Activated T-cell treated with anti-CD3 and anti-CD28 coated beads, Interleukin-2, amount 50 U/mL, for 1 hour (primary cell): ENCODE measurements around the gene FAM181A.

Source experiments
- DNase-seq: peaks from one replicate; pipeline ENCODE4 v3.0.0-alpha.2; 2020

Gene FAM181A

GRCh38 chr14:93965287-93965821, 38.2 kb downstream of the FAM181A start:
- no peak for DNase-seq

DNA sequence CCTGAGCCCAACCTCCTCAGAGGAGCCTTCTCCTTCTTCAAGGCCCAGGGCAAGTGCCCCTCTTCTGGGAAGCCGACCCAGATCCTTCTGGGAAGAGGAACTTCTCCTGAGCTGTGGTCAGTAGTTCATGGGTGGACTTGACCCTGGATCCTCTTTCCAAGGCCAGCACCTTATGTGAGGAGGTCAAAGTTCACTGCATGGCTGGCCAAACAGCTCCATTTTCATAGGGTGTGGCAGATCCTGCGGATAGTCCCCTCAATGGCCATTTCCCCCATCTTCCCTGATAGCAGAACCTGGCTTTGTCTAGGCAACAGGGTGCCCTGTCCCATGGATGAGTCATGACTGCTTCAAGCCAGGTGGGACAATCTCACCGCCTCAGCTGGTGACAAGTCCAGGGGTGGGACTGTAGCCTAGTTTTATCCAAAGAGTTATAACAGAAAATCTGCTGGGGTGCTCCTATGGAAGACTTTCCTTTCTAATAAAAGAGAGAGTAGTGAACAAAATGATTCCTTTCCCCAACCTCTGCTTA, 38.9 kb downstream of the FAM181A start:
- no peak for DNase-seq

DNA sequence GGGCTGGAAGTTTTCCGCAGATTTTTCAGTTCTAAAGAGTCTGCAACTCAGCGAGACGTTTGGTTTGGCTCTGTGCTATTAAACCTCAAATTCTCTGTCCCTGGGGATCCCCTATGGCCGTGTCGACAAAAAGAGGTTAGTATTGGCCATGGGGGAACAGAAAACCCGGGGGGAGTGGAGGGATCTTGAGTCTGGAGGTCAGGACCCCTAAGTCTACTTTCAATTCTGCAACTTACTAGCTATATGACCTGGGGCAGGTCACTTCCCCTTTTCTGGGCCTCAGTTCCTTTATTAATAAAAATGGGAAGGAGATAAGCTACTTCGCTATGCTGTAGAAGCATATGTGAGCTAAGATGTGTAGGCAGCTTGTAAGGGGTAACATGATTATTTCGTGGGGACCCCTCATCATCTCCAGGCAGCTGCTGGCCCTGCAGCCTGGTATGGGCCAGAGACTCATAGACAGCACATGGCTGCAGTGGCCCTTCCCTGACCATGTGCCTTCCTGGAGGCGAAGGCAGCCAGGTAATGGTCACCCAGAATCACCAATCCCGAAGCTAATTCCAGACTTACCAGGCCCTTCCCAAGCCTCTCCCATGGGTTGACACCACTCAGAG, 40.6 kb downstream of the FAM181A start:
- DNase-seq, result no peak

- no peak for DNase-seq
Measured at GRCh38 chr14:93969082-93969828, 42.1 kb downstream of the FAM181A start.

DNA sequence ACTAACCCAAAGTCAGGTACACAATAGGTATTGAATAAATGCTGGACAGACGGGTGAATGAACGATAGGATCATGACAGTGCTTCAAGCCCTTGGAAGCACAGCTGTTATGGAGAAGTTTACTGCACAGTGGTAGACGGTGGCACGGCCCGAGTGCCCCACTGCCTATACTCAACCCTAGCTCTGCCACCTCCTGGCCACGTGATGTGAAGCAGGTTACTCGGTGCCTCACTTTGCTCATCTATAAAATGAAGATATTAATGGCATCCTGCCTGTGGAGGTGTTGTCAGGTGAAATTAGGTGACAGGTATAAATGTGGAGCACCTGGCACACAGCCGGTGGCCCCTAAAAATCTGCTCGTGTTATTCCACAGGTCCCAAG, 43.4 kb downstream of the FAM181A start:
- peak; percentile 75 for DNase-seq

GRCh38 chr14:93970965-93971634, 44.0 kb downstream of the FAM181A start:
- DNase-seq, result peak; percentile 44

DNA sequence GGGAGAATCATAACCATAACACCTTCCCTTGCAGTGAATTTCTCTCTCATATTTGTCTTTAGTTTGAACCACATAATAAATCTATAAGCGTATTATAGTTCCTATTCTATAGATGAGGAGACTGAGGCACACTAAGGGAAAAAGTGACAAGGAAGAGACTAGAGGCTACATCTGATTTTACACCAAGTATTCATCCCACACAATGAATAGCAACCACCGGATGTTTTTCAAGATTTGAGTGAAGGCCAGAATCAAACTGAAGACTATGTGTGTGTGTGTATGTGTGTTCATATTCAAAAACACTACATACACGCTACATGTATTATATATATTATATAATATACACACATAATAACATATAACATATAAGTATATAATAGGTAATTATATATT, 44.5 kb downstream of the FAM181A start:
- no peak for DNase-seq

DNA sequence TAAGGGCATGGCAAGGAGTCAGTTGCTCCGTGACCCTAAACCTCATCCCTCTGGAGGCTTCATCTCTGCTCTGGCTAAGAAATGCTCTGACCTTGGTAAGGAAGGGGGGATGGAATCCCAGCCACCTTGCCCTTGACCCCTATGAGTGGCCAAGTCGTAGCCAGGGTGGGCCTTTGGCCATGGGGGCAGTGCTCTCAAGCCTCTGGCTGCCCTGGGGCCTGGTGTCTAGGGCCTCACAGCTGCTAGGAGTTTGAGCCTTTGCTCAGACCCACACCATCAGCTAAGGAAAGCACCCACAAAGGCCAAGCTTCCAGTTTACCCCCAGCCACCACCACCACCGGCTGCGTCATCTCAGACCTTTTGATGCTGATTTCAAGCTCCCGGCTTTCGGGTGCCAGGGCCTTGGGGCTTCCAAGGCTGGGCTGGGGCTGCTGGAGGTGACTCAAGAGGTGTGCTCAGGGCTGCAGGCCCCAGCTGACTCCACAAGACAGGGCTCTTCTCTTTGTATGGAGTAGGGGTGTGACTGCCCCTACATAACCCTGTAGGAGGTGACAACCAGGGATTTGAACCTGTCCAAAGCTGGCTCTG, 45.6 kb downstream of the FAM181A start:
- no peak for DNase-seq

- DNase-seq, result no peak
Measured at GRCh38 chr14:93973607-93974006, 46.5 kb downstream of the FAM181A start.

- DNase-seq, result no peak
Measured at GRCh38 chr14:93974299-93974698, 47.2 kb downstream of the FAM181A start.

- no peak for DNase-seq
Measured at GRCh38 chr14:93974833-93975232, 47.7 kb downstream of the FAM181A start.

DNA sequence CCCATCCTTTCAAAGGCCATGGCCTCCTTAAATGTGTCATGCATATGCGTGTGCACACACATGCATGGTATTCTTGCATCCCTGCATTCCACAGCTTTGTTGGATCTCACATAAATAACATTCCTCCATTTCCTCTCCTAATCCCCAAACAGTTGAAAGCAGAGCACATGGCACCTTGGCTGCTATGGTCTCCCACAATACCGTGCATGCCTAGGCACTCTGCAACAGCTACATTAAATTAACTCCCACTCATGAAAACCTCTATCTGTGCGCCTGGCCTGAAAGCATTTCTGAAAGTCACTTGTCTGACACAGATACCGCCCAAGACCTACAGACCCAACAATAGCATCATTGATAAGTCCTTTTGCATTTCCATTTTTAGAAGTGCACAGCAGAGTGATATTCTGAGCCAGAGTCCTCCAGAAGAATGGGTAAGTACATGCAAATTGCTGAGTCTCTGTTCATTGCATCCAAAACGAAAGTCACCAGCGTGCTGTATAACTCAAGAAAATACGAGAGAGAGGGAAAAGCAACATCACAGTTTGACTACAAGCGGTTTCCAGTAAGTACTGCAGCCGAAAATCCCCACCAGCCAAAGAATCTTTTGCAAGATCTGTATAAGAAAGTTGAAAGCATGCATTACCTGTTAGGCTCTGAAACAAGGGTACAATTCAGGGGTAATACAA, 48.8 kb downstream of the FAM181A start:
- no peak for DNase-seq

GRCh38 chr14:93976477-93977057, 49.4 kb downstream of the FAM181A start, which contains the start of gene ASB2:
ASB2 (minus strand) TSS chr14:93976570; CDS start chr14:93964539, 12,031 bp downstream.
- no peak for DNase-seq

- DNase-seq, result no peak
Measured at GRCh38 chr14:93977171-93977570, 50.0 kb downstream of the FAM181A start.

DNA sequence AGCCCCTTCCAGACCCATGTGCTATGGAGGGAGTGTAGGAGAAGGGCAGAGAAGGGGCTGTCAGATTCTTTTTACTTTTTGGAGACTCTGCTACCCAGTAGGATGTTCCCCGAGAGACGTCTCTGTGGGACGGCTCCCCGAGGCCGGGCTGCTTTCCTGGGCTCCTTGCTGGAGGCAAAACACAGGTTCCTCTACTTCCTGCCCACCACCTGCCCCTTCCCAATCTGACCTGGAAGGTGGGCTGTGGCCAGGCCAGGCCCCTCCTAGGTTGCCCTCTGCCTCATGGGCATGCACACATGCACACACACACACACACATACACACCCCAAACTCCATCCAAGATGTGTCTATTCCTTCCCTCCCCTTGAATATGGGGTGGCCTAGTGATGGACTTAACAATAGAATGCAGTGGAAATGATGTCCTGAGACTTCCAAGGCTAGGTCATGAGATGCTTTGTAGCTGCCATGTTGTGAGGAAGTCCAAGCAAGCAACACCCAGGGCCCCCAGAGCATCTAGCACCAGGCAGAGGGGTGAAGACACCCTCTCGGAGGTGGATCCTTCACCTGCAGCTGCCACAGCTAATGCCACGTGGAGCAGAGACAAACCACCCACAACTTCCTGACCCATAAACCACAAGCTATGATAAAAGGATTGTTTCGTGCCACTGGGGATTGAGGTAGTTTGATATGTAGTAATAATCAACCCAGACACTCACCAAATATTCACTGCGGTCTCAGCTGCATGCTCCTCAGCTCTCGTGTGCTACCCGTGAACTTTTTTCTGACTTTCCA, 50.8 kb downstream of the FAM181A start:
- DNase-seq, result peak; percentile 69

GRCh38 chr14:93978735-93979134, 51.6 kb downstream of the FAM181A start:
- DNase-seq, result no peak
